HEK293 (cell line): ENCODE measurements around the gene PDGFC.

Experiments
- PATZ1 ChIP-seq: fragments of 450-650 bp; formaldehyde crosslinking; IDR thresholded peaks from 2 replicates; pipeline ENCODE4 v1.5.1; 2016; ENCODE audit warnings: missing biosample characterization, missing genetic modification characterization
- ZBTB49 ChIP-seq: fragments of 450-650 bp; formaldehyde crosslinking; IDR thresholded peaks from 2 replicates; pipeline ENCODE4 v1.5.1; 2016; ENCODE audit warnings: missing biosample characterization, missing genetic modification characterization, low read depth
- ZBTB8A ChIP-seq: fragments of 450-650 bp; formaldehyde crosslinking; IDR thresholded peaks from 2 replicates; pipeline ENCODE4 v1.5.1; 2016; ENCODE audit warnings: missing biosample characterization, missing genetic modification characterization
- ZNF175 ChIP-seq: fragments of 450-650 bp; formaldehyde crosslinking; IDR thresholded peaks from 2 replicates; pipeline ENCODE4 v1.5.1; 2016; ENCODE audit warnings: missing biosample characterization, missing genetic modification characterization
- ZNF184 ChIP-seq: fragments of 450-650 bp; IDR thresholded peaks from 2 replicates; pipeline ENCODE4 v1.5.1; 2018; ENCODE audit warnings: missing biosample characterization, mild to moderate bottlenecking, missing genetic modification characterization
- ZNF221 ChIP-seq: fragments of 450-650 bp; formaldehyde crosslinking; IDR thresholded peaks from 2 replicates; pipeline ENCODE4 v1.5.1; 2017; ENCODE audit warnings: missing biosample characterization, missing genetic modification characterization, borderline replicate concordance
- ZNF274 ChIP-seq, 2 experiments: fragments of 200-500 bp in 1 of 2; fragments of 450-650 bp in 1 of 2; sonication (Bioruptor generic) in 1 of 2; formaldehyde crosslinking in 1 of 2; IDR thresholded peaks; 2 replicates each; pipeline versions ENCODE4 v1.5.1 to v1.6.1; 2014 to 2016; ENCODE audit warnings: borderline replicate concordance in 1 of 2, inconsistent platforms in 1 of 2, low read length in 1 of 2, missing biosample characterization in 1 of 2, missing genetic modification characterization in 1 of 2
- ZNF416 ChIP-seq: fragments of 450-650 bp; formaldehyde crosslinking; IDR thresholded peaks from 2 replicates; pipeline ENCODE4 v1.5.1; 2016; ENCODE audit warnings: missing biosample characterization, missing genetic modification characterization
- ZNF704 ChIP-seq: fragments of 450-650 bp; formaldehyde crosslinking; IDR thresholded peaks from 2 replicates; pipeline ENCODE4 v1.5.1; 2016; ENCODE audit warnings: missing biosample characterization, missing genetic modification characterization
- ZSCAN30 ChIP-seq: fragments of 450-650 bp; IDR thresholded peaks from 2 replicates; pipeline ENCODE4 v1.5.1; 2018; ENCODE audit warnings: missing biosample characterization, mild to moderate bottlenecking, missing genetic modification characterization, moderate library complexity
- TF ChIP-seq, protein P1 (sequence below): fragments of 450-650 bp; formaldehyde crosslinking; IDR thresholded peaks from 2 replicates; pipeline ENCODE4 v1.5.1; 2016; ENCODE audit warnings: missing biosample characterization, missing genetic modification characterization
- TF ChIP-seq, protein P2 (sequence below): IDR thresholded peaks from 2 replicates; pipeline ENCODE4 v1.6.1; 2011; ENCODE audit warnings: mild to moderate bottlenecking, low read depth, low read length, borderline replicate concordance

DNA sequence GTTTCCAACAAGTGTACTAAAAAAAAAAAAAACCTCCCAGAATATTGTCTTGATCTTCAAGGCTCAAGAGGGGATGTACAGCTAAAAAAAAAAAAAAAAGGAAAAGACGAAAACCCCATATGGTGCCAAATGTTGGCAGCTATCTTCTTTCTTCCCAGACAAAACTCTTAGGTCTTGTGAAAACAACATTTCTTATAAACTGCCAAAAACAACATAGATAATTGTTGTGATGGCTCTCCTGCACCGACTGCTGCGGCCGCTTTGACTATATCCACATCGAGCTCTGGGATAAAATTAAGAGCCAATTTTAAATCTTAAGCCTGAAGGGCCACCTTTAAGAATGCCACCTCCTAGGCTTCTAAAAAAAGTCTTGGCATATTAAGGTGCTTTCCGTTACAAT is 23.5 kb downstream of the PDGFC start:
- no peak for TF ChIP-seq PATZ1 (tag by site-specific recombination)
- TF ChIP-seq ZSCAN30 (tag by site-specific recombination), result 0 out of 2 replicates have a peak, but pooled peaks have one; percentile 6
- TF ChIP-seq, protein P1, sequence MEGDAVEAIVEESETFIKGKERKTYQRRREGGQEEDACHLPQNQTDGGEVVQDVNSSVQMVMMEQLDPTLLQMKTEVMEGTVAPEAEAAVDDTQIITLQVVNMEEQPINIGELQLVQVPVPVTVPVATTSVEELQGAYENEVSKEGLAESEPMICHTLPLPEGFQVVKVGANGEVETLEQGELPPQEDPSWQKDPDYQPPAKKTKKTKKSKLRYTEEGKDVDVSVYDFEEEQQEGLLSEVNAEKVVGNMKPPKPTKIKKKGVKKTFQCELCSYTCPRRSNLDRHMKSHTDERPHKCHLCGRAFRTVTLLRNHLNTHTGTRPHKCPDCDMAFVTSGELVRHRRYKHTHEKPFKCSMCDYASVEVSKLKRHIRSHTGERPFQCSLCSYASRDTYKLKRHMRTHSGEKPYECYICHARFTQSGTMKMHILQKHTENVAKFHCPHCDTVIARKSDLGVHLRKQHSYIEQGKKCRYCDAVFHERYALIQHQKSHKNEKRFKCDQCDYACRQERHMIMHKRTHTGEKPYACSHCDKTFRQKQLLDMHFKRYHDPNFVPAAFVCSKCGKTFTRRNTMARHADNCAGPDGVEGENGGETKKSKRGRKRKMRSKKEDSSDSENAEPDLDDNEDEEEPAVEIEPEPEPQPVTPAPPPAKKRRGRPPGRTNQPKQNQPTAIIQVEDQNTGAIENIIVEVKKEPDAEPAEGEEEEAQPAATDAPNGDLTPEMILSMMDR (tag by site-specific recombination), result no peak
- TF ChIP-seq, protein P2, sequence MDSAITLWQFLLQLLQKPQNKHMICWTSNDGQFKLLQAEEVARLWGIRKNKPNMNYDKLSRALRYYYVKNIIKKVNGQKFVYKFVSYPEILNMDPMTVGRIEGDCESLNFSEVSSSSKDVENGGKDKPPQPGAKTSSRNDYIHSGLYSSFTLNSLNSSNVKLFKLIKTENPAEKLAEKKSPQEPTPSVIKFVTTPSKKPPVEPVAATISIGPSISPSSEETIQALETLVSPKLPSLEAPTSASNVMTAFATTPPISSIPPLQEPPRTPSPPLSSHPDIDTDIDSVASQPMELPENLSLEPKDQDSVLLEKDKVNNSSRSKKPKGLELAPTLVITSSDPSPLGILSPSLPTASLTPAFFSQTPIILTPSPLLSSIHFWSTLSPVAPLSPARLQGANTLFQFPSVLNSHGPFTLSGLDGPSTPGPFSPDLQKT, result no peak
- TF ChIP-seq ZNF175 (tag by site-specific recombination), result no peak
- no peak for TF ChIP-seq ZNF221 (tag by site-specific recombination)
- TF ChIP-seq ZNF274 (IDR thresholded peaks at IDR 0.05; ENCODE audit: low read length), result no peak
- no peak for TF ChIP-seq ZNF274 (tag by site-specific recombination; IDR thresholded peaks at IDR 0.05; ENCODE audit: borderline replicate concordance)
- no peak for TF ChIP-seq ZNF184
- no peak for TF ChIP-seq ZNF416 (tag by site-specific recombination)
- TF ChIP-seq ZBTB8A (tag by site-specific recombination), result no peak
- no peak for TF ChIP-seq ZNF704 (tag by site-specific recombination)
- TF ChIP-seq ZBTB49, result no peak
